Neural cell (in vitro differentiated cells): Measurements from ENCODE around the gene RGS16.

Source experiments
- CTCF ChIP-seq: fragments of 450-650 bp; IDR thresholded peaks from 2 replicates; pipeline ENCODE4 v1.5.1; 2014; ENCODE audit warnings: antibody characterized with exemption, mild to moderate bottlenecking, moderate library complexity; ENCODE audit not compliant: poor library complexity, severe bottlenecking
- EP300 ChIP-seq: fragments of 450-650 bp; conservative IDR thresholded peaks from 2 replicates; pipeline ENCODE4 v1.6.1; 2014; ENCODE audit warnings: antibody characterized with exemption, mild to moderate bottlenecking, moderate library complexity; ENCODE audit not compliant: poor library complexity, severe bottlenecking
- MXI1 ChIP-seq: fragments of 450-650 bp; conservative IDR thresholded peaks from 2 replicates; pipeline ENCODE4 v1.6.1; 2014; ENCODE audit warnings: antibody characterized with exemption, mild to moderate bottlenecking; ENCODE audit not compliant: poor library complexity, severe bottlenecking
- POLR2AphosphoS5 ChIP-seq: IDR thresholded peaks from 2 replicates; pipeline ENCODE4 v1.6.1; 2012
- RAD21 ChIP-seq: fragments of 450-650 bp; conservative IDR thresholded peaks from 2 replicates; pipeline ENCODE4 v1.6.1; 2014; ENCODE audit warnings: antibody characterized with exemption, mild to moderate bottlenecking, moderate library complexity
- REST ChIP-seq: IDR thresholded peaks from 2 replicates; pipeline ENCODE4 v1.6.1; 2012; ENCODE audit warnings: borderline replicate concordance
- SMC3 ChIP-seq: fragments of 450-650 bp; conservative IDR thresholded peaks from 2 replicates; pipeline ENCODE4 v1.6.1; 2014; ENCODE audit warnings: antibody characterized with exemption, mild to moderate bottlenecking, moderate library complexity; ENCODE audit not compliant: poor library complexity
- TAF1 ChIP-seq: IDR thresholded peaks from 2 replicates; pipeline ENCODE4 v1.6.1; 2012; ENCODE audit warnings: low read depth

- TF ChIP-seq TAF1, result no peak
- TF ChIP-seq EP300, result no peak
- no peak for TF ChIP-seq CTCF
- no peak for TF ChIP-seq POLR2AphosphoS5
- TF ChIP-seq REST, result no peak
- TF ChIP-seq MXI1, result no peak
- no peak for TF ChIP-seq RAD21
- TF ChIP-seq SMC3, result no peak
Observed at GRCh38 chr1:182564406-182565004, 39.7 kb downstream of the RGS16 start.
